Mesendoderm (in vitro differentiated cells): Measurements from ENCODE around the gene EEF2.

Source experiments
- DNase-seq: peaks from one replicate; pipeline ENCODE4 v3.0.0; 2013
- H2AK5ac ChIP-seq: 2 replicates; pipeline ENCODE4 v1.6.1; 2013; ENCODE audit warnings: low read length, inconsistent platforms
- H2BK120ac ChIP-seq: 2 replicates; pipeline ENCODE4 v1.6.1; 2013; ENCODE audit warnings: low read depth, mild to moderate bottlenecking, low read length, moderate library complexity, mixed read lengths
- H2BK15ac ChIP-seq: replicated peaks from 2 replicates; pipeline ENCODE4 v1.6.1; 2013; ENCODE audit warnings: low read depth, mild to moderate bottlenecking, moderate library complexity
- H2BK5ac ChIP-seq: 2 replicates; pipeline ENCODE4 v1.6.1; 2013; ENCODE audit warnings: low read length, inconsistent platforms
- H3K18ac ChIP-seq: 2 replicates; pipeline ENCODE4 v1.6.1; 2013; ENCODE audit warnings: mild to moderate bottlenecking, low read length, mixed read lengths
- H3K23ac ChIP-seq: one replicate; pipeline ENCODE4 v1.6.1; 2013; ENCODE audit warnings: low read length
- H3K27ac ChIP-seq: 2 replicates; pipeline ENCODE4 v1.5.1; 2013; ENCODE audit warnings: low read depth, mild to moderate bottlenecking, inconsistent platforms, low read length, moderate library complexity
- H3K27me3 ChIP-seq: 2 replicates; pipeline ENCODE4 v1.6.1; 2013; ENCODE audit warnings: low read length, control low read depth, mild to moderate bottlenecking, inconsistent platforms; ENCODE audit not compliant: insufficient read depth, poor library complexity
- H3K36me3 ChIP-seq: 2 replicates; pipeline ENCODE4 v1.6.1; 2013; ENCODE audit warnings: low read length, inconsistent platforms; ENCODE audit not compliant: control insufficient read depth, insufficient read depth
- H3K4ac ChIP-seq: one replicate; pipeline ENCODE4 v1.6.1; 2013; ENCODE audit warnings: low read depth, mild to moderate bottlenecking, low read length, moderate library complexity
- H3K4me1 ChIP-seq: 2 replicates; pipeline ENCODE4 v1.6.1; 2013; ENCODE audit warnings: low read depth, low read length, inconsistent platforms; ENCODE audit not compliant: control insufficient read depth
- H3K4me2 ChIP-seq: 2 replicates; pipeline ENCODE4 v1.6.1; 2013; ENCODE audit warnings: low read length
- H3K4me3 ChIP-seq: 2 replicates; pipeline ENCODE4 v1.5.1; 2013; ENCODE audit warnings: mild to moderate bottlenecking, low read length
- H3K56ac ChIP-seq: one replicate; pipeline ENCODE4 v1.6.1; 2013; ENCODE audit warnings: low read length
- H3K79me1 ChIP-seq: 2 replicates; pipeline ENCODE4 v1.6.1; 2013; ENCODE audit warnings: low read length, inconsistent platforms
- H3K79me2 ChIP-seq: 2 replicates; pipeline ENCODE4 v1.6.1; 2013; ENCODE audit warnings: mild to moderate bottlenecking, low read length; ENCODE audit not compliant: control insufficient read depth, insufficient read depth
- H3K9ac ChIP-seq: 2 replicates; pipeline ENCODE4 v1.6.1; 2013; ENCODE audit warnings: low read length, inconsistent platforms
- H4K5ac ChIP-seq: one replicate; pipeline ENCODE4 v1.6.1; 2013; ENCODE audit warnings: low read length
- H4K8ac ChIP-seq: one replicate; pipeline ENCODE4 v1.6.1; 2013; ENCODE audit warnings: low read depth, mild to moderate bottlenecking, control low read depth, low read length, moderate library complexity
- WGBS: extraction: QIAGEN DNeasy Blood & Tissue Kit; methylation state at CpG from one replicate; pipeline ENCODE4 v1.1.7; 2013; ENCODE audit warnings: low lambda C conversion rate, missing lambda C conversion rate; ENCODE audit not compliant: insufficient coverage; ENCODE audit errors: extremely low coverage; 5-methylcytosine and 5-hydroxymethylcytosine counted together

The EEF2 gene

GRCh38 chr19:4023600-4024398 lies 38.5 kb upstream of the EEF2 start:
- no peak overlapping the region for H3K9ac ChIP-seq
- no peak overlapping the region for H3K23ac ChIP-seq
- H3K56ac ChIP-seq: no peak overlapping the region
- H2AK5ac ChIP-seq: no peak overlapping the region
- H3K27me3 ChIP-seq: no peaks in the 10 kb centered on the region
- H4K5ac ChIP-seq: no peak overlapping the region
- WGBS: no CpG with 5 or more reads among the region's 34 CpGs
- no peak overlapping the region for H2BK15ac ChIP-seq
- H3K18ac ChIP-seq: no peak overlapping the region
- H3K4me3 ChIP-seq: no peak overlapping the region
- H2BK120ac ChIP-seq: no peak overlapping the region
- no peaks in the 10 kb centered on the region for H3K4me1 ChIP-seq
- H3K36me3 ChIP-seq: no peaks in the 10 kb centered on the region
- peaks cover 6% of the 10 kb centered on the region for H3K79me1 ChIP-seq
- H2BK5ac ChIP-seq: no peak overlapping the region
- H3K79me2 ChIP-seq: peaks cover 7% of the 10 kb centered on the region
- H3K4ac ChIP-seq: no peak overlapping the region
- H3K4me2 ChIP-seq: no peak overlapping the region
- DNase-seq: no peak
- H3K27ac ChIP-seq: no peak overlapping the region
- H4K8ac ChIP-seq: no peak overlapping the region

- H3K18ac ChIP-seq: no peak overlapping the region
- H2BK5ac ChIP-seq: no peak overlapping the region
- H3K27ac ChIP-seq: no peak overlapping the region
- no peak overlapping the region for H3K4me3 ChIP-seq
- H3K56ac ChIP-seq: no peak overlapping the region
- no peak overlapping the region for H2BK15ac ChIP-seq
- H3K27me3 ChIP-seq: no peaks in the 10 kb centered on the region
- no peak overlapping the region for H3K9ac ChIP-seq
- H3K4me1 ChIP-seq: no peaks in the 10 kb centered on the region
- no peak overlapping the region for H3K4ac ChIP-seq
- H4K8ac ChIP-seq: no peak overlapping the region
- H3K23ac ChIP-seq: no peak overlapping the region
- H4K5ac ChIP-seq: no peak overlapping the region
- peaks cover 12% of the 10 kb centered on the region for H3K79me1 ChIP-seq
- peaks cover 11% of the 10 kb centered on the region for H3K79me2 ChIP-seq
- H2BK120ac ChIP-seq: no peak overlapping the region
- WGBS: no CpG with 5 or more reads among the region's 17 CpGs
- H3K36me3 ChIP-seq: no peaks in the 10 kb centered on the region
- no peak overlapping the region for H3K4me2 ChIP-seq
- no peak overlapping the region for H2AK5ac ChIP-seq
- DNase-seq: no peak
Observed at GRCh38 chr19:4019578-4019977, 34.3 kb upstream of the EEF2 start.

DNA sequence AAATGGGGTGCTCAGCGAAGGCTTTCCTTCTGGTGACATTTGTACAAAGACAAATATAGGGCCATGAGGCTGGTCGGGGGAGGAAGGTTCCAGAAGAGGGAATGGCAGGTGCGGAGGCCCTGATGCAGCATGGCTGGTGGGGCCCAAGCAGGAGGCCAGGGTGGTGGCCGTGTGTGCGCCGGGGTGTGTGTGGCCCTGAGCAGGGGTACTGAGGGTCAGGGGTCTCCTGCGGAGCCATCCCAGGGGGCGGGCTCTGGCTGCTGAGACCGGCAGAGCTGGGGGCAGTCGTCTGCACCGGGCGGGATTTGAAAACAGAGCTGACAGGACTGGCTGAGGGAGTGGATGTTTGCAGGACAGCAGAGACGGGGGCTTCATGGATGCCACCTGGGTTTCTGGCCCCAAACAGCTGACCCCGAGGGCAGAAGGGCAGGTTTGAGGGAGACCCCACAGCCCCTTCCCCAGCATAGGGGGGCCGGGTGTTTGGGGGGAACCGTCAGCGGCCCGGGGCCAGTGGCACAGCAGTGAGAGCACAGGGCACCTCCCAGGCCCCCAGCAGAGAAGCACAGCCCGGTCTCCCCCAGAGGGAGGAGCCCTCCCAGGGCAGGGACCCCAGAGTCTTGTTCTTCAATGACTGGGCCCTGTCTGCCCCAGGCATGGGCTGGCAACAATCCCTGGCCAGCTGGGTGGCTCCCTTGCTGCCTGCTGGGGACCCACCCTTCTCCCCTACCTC lies 33.7 kb upstream of the EEF2 start:
- Histone ChIP-seq H3K4me3 (no peak overlapping the region), H3K4me1 (no peaks in the 10 kb centered on the region), H3K36me3 (no peaks in the 10 kb centered on the region), H3K9ac (no peak overlapping the region), H2BK120ac (no peak overlapping the region), H3K27ac (no peak overlapping the region), H3K4me2 (no peak overlapping the region), H3K79me2 (peaks cover 11% of the 10 kb centered on the region), H2BK15ac (no peak overlapping the region), H3K4ac (no peak overlapping the region), H2AK5ac (no peak overlapping the region), H3K56ac (no peak overlapping the region), H2BK5ac (no peak overlapping the region), H3K27me3 (no peaks in the 10 kb centered on the region), H3K79me1 (peaks cover 15% of the 10 kb centered on the region), H4K8ac (no peak overlapping the region), H3K18ac (no peak overlapping the region), H3K23ac (no peak overlapping the region), H4K5ac (no peak overlapping the region)
- no peak for DNase-seq
- WGBS: no CpG with 5 or more reads among the region's 19 CpGs

- H2BK15ac ChIP-seq: no peak overlapping the region
- peaks cover 2% of the 10 kb centered on the region for H3K36me3 ChIP-seq
- H3K56ac ChIP-seq: no peak overlapping the region
- peaks cover 11% of the 10 kb centered on the region for H3K79me2 ChIP-seq
- no peak overlapping the region for H2AK5ac ChIP-seq
- H3K23ac ChIP-seq: no peak overlapping the region
- H3K4me2 ChIP-seq: no peak overlapping the region
- no peak overlapping the region for H4K5ac ChIP-seq
- H3K79me1 ChIP-seq: peaks cover 13% of the 10 kb centered on the region
- no peak overlapping the region for H2BK5ac ChIP-seq
- no peak for DNase-seq
- H3K27me3 ChIP-seq: no peaks in the 10 kb centered on the region
- H3K27ac ChIP-seq: no peak overlapping the region
- no peak overlapping the region for H3K18ac ChIP-seq
- no peak overlapping the region for H3K9ac ChIP-seq
- H2BK120ac ChIP-seq: no peak overlapping the region
- H4K8ac ChIP-seq: no peak overlapping the region
- no peak overlapping the region for H3K4me3 ChIP-seq
- no CpG with 5 or more reads among the region's 22 CpGs for WGBS
- no peaks in the 10 kb centered on the region for H3K4me1 ChIP-seq
- H3K4ac ChIP-seq: no peak overlapping the region
Observed at GRCh38 chr19:4018140-4018613, 32.9 kb upstream of the EEF2 start.

- H2AK5ac ChIP-seq: no peak overlapping the region
- no peak overlapping the region for H3K4me3 ChIP-seq
- no peaks in the 10 kb centered on the region for H3K4me1 ChIP-seq
- H3K27me3 ChIP-seq: no peaks in the 10 kb centered on the region
- no peak overlapping the region for H3K56ac ChIP-seq
- H3K79me1 ChIP-seq: peaks cover 13% of the 10 kb centered on the region
- DNase-seq: no peak
- no peak overlapping the region for H4K5ac ChIP-seq
- no peak overlapping the region for H2BK5ac ChIP-seq
- H3K4ac ChIP-seq: no peak overlapping the region
- H3K27ac ChIP-seq: no peak overlapping the region
- peaks cover 11% of the 10 kb centered on the region for H3K79me2 ChIP-seq
- H4K8ac ChIP-seq: no peak overlapping the region
- no peak overlapping the region for H3K4me2 ChIP-seq
- H3K36me3 ChIP-seq: peaks cover 2% of the 10 kb centered on the region
- H2BK120ac ChIP-seq: no peak overlapping the region
- WGBS: no CpG with 5 or more reads among the region's 15 CpGs
- H3K18ac ChIP-seq: no peak overlapping the region
- H3K9ac ChIP-seq: no peak overlapping the region
- H3K23ac ChIP-seq: no peak overlapping the region
- H2BK15ac ChIP-seq: no peak overlapping the region
Observed at GRCh38 chr19:4016903-4017638, 31.8 kb upstream of the EEF2 start.
